Sigmoid colon (tissue), 7 donors: Measurements from ENCODE around the gene ADAMTS3. TPM values are rescaled to one million over a fixed set of nuclear protein-coding genes. Genes with fewer than 3 reads are reported as not detected.

Experiments used
- DNase-seq: peaks from one replicate; pipeline ENCODE4 v3.0.0-alpha.2; 2019
- H3K27ac ChIP-seq, 4 donors: fragments of 200-600 bp; sonication (generic); one replicate each; pipeline ENCODE4 v1.5.1; 2016 to 2019; ENCODE audit warnings: mild to moderate bottlenecking in 1 of 4
- H3K27me3 ChIP-seq, 3 donors: fragments of 200-600 bp; sonication (generic); one replicate each; pipeline ENCODE4 v1.5.1; 2019; ENCODE audit warnings: mild to moderate bottlenecking in 1 of 3
- H3K36me3 ChIP-seq, 4 donors: fragments of 200-600 bp; sonication (generic); one replicate each; pipeline ENCODE4 v1.5.1; 2016 to 2019
- H3K4me1 ChIP-seq, 4 donors: fragments of 200-600 bp; sonication (generic); one replicate each; pipeline ENCODE4 v1.5.1; 2017 to 2019
- H3K4me3 ChIP-seq, 4 donors: fragments of 200-600 bp; sonication (generic); one replicate each; pipeline ENCODE4 v1.5.1; 2017 to 2019; ENCODE audit warnings: mild to moderate bottlenecking in 2 of 4, moderate library complexity in 1 of 4
- H3K9me3 ChIP-seq, 4 donors: fragments of 200-600 bp in 3 of 4; sonication (generic) in 3 of 4; one replicate each; pipeline versions ENCODE4 v1.5.1 to v1.6.1; 2013 to 2019
- EP300 ChIP-seq, 4 donors: sonication (generic); formaldehyde crosslinking; IDR thresholded peaks; one replicate each; pipeline ENCODE4 v1.6.1; 2017; ENCODE audit warnings: antibody characterized with exemption in 4 of 4
- POLR2A ChIP-seq, 2 donors: fragments of 450-650 bp; IDR thresholded peaks; one replicate each; pipeline ENCODE4 v1.6.1; 2016; ENCODE audit warnings: antibody characterized with exemption in 2 of 2, mild to moderate bottlenecking in 2 of 2, moderate library complexity in 2 of 2
- POLR2AphosphoS5 ChIP-seq, 4 donors: sonication (generic); formaldehyde crosslinking; IDR thresholded peaks; one replicate each; pipeline ENCODE4 v1.6.1; 2017; ENCODE audit warnings: antibody characterized with exemption in 4 of 4
- WGBS, 2 donors: extraction: QIAGEN DNeasy Blood & Tissue Kit; methylation state at CpG; one replicate each; pipeline ENCODE4 v1.1.7; 2013; 5-methylcytosine and 5-hydroxymethylcytosine counted together
- intact Hi-C: fragments of 100-400 bp; cut with DNase I; formaldehyde crosslinking; loops from one replicate; pipeline ENCODE4 v1.15.1; 2023
- polyA plus RNA-seq, 3 donors: library from polyadenylated mRNA; stranded (reverse); fragments of 200-250 nt; gene quantifications; one replicate each; pipeline ENCODE4 v1.2.3, GENCODE V29; 2013
- total RNA-seq, 4 donors: library from RNA; depleted of rRNA; stranded (reverse); fragments of >200 nt; gene quantifications; one replicate each; pipeline ENCODE4 v1.1.0, GENCODE V29; 2016
- TF ChIP-seq, protein P1 (sequence below), 4 experiments: fragments of 450-650 bp in 3 of 4; fragments of 200-600 bp in 1 of 4; IDR thresholded peaks; one replicate each; pipeline ENCODE4 v1.5.1; 2016 to 2019; ENCODE audit warnings: antibody characterized with exemption in 4 of 4, mild to moderate bottlenecking in 3 of 4, moderate library complexity in 2 of 4
- donor health status: healthy with polysubstance abuse.
- donor health status: Bipolar disorder and iron deficiency.
- donor health status: healthy.

Gene ADAMTS3
- total and polyA plus RNA-seq, 7 donors: 0.17 to 1.9 (median 1.1) TPM; not detected in 2

DNA sequence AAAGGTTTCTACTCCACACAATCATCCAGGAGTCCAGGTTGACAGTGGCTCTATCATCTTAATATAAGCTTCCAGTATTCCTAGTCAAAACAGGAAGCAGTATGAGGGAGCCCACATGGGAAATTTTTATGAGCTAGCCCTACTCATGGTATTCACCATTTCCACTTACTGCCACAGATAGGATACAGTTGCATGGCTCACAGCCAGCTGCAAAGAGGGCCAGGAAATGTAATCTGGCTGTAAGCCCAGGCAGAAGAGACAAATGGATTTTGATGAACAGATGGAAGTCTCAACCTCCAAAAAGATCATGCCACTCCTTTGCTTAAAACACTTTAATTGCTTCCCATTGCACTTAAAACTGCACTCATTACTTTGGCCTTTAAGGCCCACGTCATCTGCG, 150.6 kb downstream of the ADAMTS3 start:
- Histone ChIP-seq H3K4me1 (peaks cover 0 to 9% (median 7%) of the 10 kb centered on the region in 4 donors), H3K36me3 (no peaks in the 10 kb centered on the region), H3K27ac (no peak overlapping the region), H3K9me3 (no peaks in the 10 kb centered on the region), H3K4me3 (no peak overlapping the region), H3K27me3 (no peaks in the 10 kb centered on the region)
- WGBS, 2 donors: 71 to 79% methylated on average over 2 of the region's 2 CpGs
- intact Hi-C loops: no loop called here
- DNase-seq: no peak
- TF ChIP-seq POLR2AphosphoS5 (IDR thresholded peaks at IDR 0.05) (peak in 1 of 4 donors; percentile 10), POLR2A (IDR thresholded peaks at IDR 0.05) (no peak)

DNA sequence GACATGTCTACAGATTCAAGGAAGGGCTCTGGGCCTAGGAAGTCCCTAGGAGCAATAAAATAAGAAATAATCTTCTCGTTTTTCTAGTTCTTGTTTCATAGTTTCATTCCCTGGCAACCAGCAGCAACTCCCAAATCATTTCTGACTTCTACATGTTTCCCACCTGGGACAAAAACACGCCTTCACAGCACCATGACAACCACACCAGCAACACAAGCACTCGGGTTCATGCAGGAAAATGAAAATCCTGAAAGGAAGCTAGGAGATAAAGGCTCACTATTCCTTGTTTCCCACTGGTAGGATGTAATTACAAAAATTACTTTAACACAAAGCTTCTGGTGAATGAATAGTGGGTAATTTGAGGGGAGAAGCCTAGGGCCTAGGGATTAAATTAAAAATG, 158.9 kb downstream of the ADAMTS3 start:
- no peak overlapping the region for H3K4me3 ChIP-seq
- H3K9me3 ChIP-seq: no peaks in the 10 kb centered on the region
- intact Hi-C loops: no loop called here
- no peak for DNase-seq
- 18 to 59% methylated on average over 3 of the region's 3 CpGs for WGBS, 2 donors
- no peaks in the 10 kb centered on the region for H3K27me3 ChIP-seq
- no peak overlapping the region for H3K27ac ChIP-seq
- no peaks in the 10 kb centered on the region for H3K36me3 ChIP-seq
- no peaks in the 10 kb centered on the region for H3K4me1 ChIP-seq
- TF ChIP-seq POLR2A (IDR thresholded peaks at IDR 0.05): no peak

DNA sequence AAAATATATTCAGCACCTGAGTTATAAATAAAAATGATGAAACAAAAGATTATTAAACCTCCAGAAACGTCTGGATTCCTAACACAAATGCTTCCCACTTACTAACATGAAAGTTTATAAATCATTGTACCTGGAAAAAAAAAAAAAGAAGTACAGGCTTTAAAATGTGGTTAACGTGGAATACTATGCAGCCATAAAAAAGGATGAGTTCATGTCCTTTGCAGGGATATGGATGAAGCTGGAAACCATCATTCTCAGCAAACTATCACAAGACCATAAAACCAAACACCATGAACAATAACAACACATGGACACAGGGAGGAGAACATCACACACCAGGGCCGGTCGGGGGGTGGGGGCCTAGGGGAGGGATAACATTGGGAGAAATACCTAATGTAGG, 160.5 kb downstream of the ADAMTS3 start:
- no peaks in the 10 kb centered on the region for H3K9me3 ChIP-seq
- H3K4me3 ChIP-seq: no peak overlapping the region
- H3K27ac ChIP-seq: no peak overlapping the region
- WGBS, 2 donors: 70 to 80% methylated on average over 4 of the region's 4 CpGs
- no peaks in the 10 kb centered on the region for H3K27me3 ChIP-seq
- intact Hi-C loops: no loop called here
- TF ChIP-seq EP300 (IDR thresholded peaks at IDR 0.05) (no peak), POLR2AphosphoS5 (IDR thresholded peaks at IDR 0.05) (no peak)
- TF ChIP-seq, protein P1, sequence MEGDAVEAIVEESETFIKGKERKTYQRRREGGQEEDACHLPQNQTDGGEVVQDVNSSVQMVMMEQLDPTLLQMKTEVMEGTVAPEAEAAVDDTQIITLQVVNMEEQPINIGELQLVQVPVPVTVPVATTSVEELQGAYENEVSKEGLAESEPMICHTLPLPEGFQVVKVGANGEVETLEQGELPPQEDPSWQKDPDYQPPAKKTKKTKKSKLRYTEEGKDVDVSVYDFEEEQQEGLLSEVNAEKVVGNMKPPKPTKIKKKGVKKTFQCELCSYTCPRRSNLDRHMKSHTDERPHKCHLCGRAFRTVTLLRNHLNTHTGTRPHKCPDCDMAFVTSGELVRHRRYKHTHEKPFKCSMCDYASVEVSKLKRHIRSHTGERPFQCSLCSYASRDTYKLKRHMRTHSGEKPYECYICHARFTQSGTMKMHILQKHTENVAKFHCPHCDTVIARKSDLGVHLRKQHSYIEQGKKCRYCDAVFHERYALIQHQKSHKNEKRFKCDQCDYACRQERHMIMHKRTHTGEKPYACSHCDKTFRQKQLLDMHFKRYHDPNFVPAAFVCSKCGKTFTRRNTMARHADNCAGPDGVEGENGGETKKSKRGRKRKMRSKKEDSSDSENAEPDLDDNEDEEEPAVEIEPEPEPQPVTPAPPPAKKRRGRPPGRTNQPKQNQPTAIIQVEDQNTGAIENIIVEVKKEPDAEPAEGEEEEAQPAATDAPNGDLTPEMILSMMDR (IDR thresholded peaks at IDR 0.05): no peak
- H3K36me3 ChIP-seq: no peaks in the 10 kb centered on the region
- DNase-seq: no peak
- H3K4me1 ChIP-seq: no peaks in the 10 kb centered on the region

- no peaks in the 10 kb centered on the region for H3K27me3 ChIP-seq
- peaks cover 0 to 5% (median 0%) of the 10 kb centered on the region in 4 donors for H3K4me1 ChIP-seq
- no peak overlapping the region for H3K27ac ChIP-seq
- no peak overlapping the region for H3K4me3 ChIP-seq
- no peak for DNase-seq
- TF ChIP-seq POLR2A (IDR thresholded peaks at IDR 0.05) (no peak), EP300 (IDR thresholded peaks at IDR 0.05) (no peak), POLR2AphosphoS5 (IDR thresholded peaks at IDR 0.05) (no peak)
- TF ChIP-seq, protein P1 (IDR thresholded peaks at IDR 0.05): no peak
- H3K36me3 ChIP-seq: no peaks in the 10 kb centered on the region
- intact Hi-C loops: no loop called here
- no peaks in the 10 kb centered on the region for H3K9me3 ChIP-seq
Measured at GRCh38 chr4:72405417-72405816, 163.6 kb downstream of the ADAMTS3 start.

GRCh38 chr4:72397314-72397713, 171.7 kb downstream of the ADAMTS3 start:
- H3K27me3 ChIP-seq: no peaks in the 10 kb centered on the region
- no peak overlapping the region for H3K4me3 ChIP-seq
- 84 to 85% methylated on average over 7 of the region's 7 CpGs for WGBS, 2 donors
- no peaks in the 10 kb centered on the region for H3K36me3 ChIP-seq
- no peak overlapping the region for H3K27ac ChIP-seq
- no peak for TF ChIP-seq EP300 (IDR thresholded peaks at IDR 0.05)
- TF ChIP-seq, protein P1 (IDR thresholded peaks at IDR 0.05): no peak
- no peak for TF ChIP-seq POLR2A (IDR thresholded peaks at IDR 0.05)
- TF ChIP-seq POLR2AphosphoS5 (IDR thresholded peaks at IDR 0.05): no peak
- intact Hi-C loops: no loop called here
- DNase-seq: no peak
- no peaks in the 10 kb centered on the region for H3K9me3 ChIP-seq
- H3K4me1 ChIP-seq: no peaks in the 10 kb centered on the region

GRCh38 chr4:72394012-72394663, 174.9 kb downstream of the ADAMTS3 start:
- Histone ChIP-seq H3K27me3 (no peaks in the 10 kb centered on the region), H3K36me3 (no peaks in the 10 kb centered on the region), H3K27ac (no peak overlapping the region), H3K4me3 (no peak overlapping the region), H3K9me3 (no peaks in the 10 kb centered on the region), H3K4me1 (no peaks in the 10 kb centered on the region)
- WGBS, 2 donors: 88 to 89% methylated on average over 3 of the region's 3 CpGs
- intact Hi-C loops: no loop called here
- no peak for DNase-seq
- TF ChIP-seq, protein P1 (IDR thresholded peaks at IDR 0.05): no peak
- TF ChIP-seq EP300 (IDR thresholded peaks at IDR 0.05) (no peak), POLR2A (IDR thresholded peaks at IDR 0.05) (no peak), POLR2AphosphoS5 (IDR thresholded peaks at IDR 0.05) (no peak)
